GM23338 (cell line): Measurements from ENCODE around the gene B4GALT1.

Experiments
- CREB1 ChIP-seq: fragments of 250-450 bp; sonication (Bioruptor Pico); IDR thresholded peaks from 2 replicates; pipeline ENCODE4 v1.5.0; 2020; ENCODE audit warnings: low read depth, mild to moderate bottlenecking, moderate library complexity
- EZH2 ChIP-seq: fragments of 200-600 bp; sonication (generic); IDR thresholded peaks from one replicate; pipeline ENCODE4 v1.8.0; 2017; ENCODE audit warnings: antibody characterized with exemption, mild to moderate bottlenecking, low read depth; ENCODE audit not compliant: unreplicated experiment
- EZH2phosphoT487 ChIP-seq: fragments of 200-600 bp; sonication (generic); IDR thresholded peaks from one replicate; pipeline ENCODE4 v1.8.1; 2018; ENCODE audit warnings: antibody characterized with exemption; ENCODE audit not compliant: unreplicated experiment
- JUNB ChIP-seq: IDR thresholded peaks from one replicate; pipeline ENCODE4 v1.6.1; 2016; ENCODE audit warnings: antibody characterized with exemption; ENCODE audit not compliant: unreplicated experiment
- POLR2AphosphoS5 ChIP-seq: IDR thresholded peaks from 2 replicates; pipeline ENCODE4 v1.6.1; 2016; ENCODE audit warnings: antibody characterized with exemption, low read depth
- STAT1 ChIP-seq: IDR thresholded peaks from one replicate; pipeline ENCODE4 v1.6.1; 2016; ENCODE audit warnings: antibody characterized with exemption; ENCODE audit not compliant: unreplicated experiment
- TF ChIP-seq, protein P1 (sequence below), 2 experiments: fragments of 200-600 bp in 1 of 2; sonication (generic) in 1 of 2; conservative IDR thresholded peaks; 2 replicates each; pipeline versions ENCODE4 v1.5.1 to v1.6.1; 2016 to 2017; ENCODE audit warnings: antibody characterized with exemption in 2 of 2, low read depth in 2 of 2, mild to moderate bottlenecking in 2 of 2, moderate library complexity in 1 of 2
- TF ChIP-seq, protein P2 (sequence below): IDR thresholded peaks from 2 replicates; pipeline ENCODE4 v1.6.1; 2016; ENCODE audit warnings: antibody characterized with exemption
- TF ChIP-seq, protein P3 (sequence below): IDR thresholded peaks from one replicate; pipeline ENCODE4 v1.6.1; 2018; ENCODE audit warnings: antibody characterized with exemption; ENCODE audit not compliant: unreplicated experiment
- TF ChIP-seq, protein P4 (sequence below): fragments of 250-450 bp; sonication (Bioruptor Pico); IDR thresholded peaks from 2 replicates; pipeline ENCODE4 v1.5.0; 2020; ENCODE audit warnings: mild to moderate bottlenecking, moderate library complexity

DNA sequence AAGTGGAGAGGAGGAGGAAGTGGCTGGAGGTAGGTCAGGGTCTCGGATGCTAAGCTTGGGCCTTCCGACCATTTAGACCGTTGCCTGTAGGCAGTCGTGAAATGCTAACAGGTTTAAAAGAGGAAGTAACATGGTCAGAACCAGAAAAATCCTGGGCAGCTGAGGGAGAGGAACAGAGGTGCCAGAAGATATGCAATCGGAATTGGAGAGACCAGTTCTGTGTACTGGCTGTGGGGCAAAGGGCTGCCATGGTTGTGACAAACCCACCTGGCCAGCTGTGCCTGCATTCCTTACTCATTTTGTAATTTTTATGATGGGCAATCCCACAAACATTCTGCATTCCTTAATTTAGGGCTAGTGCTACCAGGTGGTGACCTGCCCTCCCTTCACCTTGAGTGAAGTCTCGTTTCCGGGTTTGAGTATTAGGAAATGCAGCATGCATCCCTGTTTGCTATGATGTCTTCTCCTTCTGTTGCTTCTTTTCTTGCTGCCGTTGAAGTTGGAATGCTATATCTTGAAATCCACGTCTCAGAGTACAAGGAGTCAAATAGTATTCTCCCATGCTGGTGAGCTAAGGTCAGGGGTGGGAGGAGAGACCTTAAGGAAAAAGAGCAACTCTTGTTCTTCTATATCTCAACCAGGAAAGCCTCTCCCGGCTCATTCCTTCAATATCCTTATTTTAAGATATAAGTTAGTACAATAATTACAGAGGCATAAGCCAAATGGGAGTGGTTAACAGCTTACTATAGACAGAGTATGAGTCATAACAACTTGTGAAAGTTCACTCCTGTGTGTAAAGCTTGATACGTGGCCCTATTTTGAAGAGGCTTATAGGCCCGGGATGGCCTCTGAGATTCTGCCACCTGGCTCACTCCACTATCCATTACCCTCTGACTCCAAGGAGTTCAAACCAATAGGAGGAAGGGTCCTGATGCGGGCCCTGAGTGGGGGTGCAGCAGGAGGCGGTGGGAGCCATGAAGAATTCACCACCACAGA, 37.0 kb downstream of the B4GALT1 start:
- TF ChIP-seq, protein P1, sequence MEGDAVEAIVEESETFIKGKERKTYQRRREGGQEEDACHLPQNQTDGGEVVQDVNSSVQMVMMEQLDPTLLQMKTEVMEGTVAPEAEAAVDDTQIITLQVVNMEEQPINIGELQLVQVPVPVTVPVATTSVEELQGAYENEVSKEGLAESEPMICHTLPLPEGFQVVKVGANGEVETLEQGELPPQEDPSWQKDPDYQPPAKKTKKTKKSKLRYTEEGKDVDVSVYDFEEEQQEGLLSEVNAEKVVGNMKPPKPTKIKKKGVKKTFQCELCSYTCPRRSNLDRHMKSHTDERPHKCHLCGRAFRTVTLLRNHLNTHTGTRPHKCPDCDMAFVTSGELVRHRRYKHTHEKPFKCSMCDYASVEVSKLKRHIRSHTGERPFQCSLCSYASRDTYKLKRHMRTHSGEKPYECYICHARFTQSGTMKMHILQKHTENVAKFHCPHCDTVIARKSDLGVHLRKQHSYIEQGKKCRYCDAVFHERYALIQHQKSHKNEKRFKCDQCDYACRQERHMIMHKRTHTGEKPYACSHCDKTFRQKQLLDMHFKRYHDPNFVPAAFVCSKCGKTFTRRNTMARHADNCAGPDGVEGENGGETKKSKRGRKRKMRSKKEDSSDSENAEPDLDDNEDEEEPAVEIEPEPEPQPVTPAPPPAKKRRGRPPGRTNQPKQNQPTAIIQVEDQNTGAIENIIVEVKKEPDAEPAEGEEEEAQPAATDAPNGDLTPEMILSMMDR (conservative IDR thresholded peaks at IDR 0.05; ENCODE audit: low read depth in 2 of 2), result no peak
- TF ChIP-seq POLR2AphosphoS5 (no peak), EZH2 (no peak), EZH2phosphoT487 (no peak), JUNB (no peak), CREB1 (no peak), STAT1 (no peak)
- TF ChIP-seq, protein P2, sequence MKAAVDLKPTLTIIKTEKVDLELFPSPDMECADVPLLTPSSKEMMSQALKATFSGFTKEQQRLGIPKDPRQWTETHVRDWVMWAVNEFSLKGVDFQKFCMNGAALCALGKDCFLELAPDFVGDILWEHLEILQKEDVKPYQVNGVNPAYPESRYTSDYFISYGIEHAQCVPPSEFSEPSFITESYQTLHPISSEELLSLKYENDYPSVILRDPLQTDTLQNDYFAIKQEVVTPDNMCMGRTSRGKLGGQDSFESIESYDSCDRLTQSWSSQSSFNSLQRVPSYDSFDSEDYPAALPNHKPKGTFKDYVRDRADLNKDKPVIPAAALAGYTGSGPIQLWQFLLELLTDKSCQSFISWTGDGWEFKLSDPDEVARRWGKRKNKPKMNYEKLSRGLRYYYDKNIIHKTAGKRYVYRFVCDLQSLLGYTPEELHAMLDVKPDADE, result no peak
- TF ChIP-seq, protein P3, sequence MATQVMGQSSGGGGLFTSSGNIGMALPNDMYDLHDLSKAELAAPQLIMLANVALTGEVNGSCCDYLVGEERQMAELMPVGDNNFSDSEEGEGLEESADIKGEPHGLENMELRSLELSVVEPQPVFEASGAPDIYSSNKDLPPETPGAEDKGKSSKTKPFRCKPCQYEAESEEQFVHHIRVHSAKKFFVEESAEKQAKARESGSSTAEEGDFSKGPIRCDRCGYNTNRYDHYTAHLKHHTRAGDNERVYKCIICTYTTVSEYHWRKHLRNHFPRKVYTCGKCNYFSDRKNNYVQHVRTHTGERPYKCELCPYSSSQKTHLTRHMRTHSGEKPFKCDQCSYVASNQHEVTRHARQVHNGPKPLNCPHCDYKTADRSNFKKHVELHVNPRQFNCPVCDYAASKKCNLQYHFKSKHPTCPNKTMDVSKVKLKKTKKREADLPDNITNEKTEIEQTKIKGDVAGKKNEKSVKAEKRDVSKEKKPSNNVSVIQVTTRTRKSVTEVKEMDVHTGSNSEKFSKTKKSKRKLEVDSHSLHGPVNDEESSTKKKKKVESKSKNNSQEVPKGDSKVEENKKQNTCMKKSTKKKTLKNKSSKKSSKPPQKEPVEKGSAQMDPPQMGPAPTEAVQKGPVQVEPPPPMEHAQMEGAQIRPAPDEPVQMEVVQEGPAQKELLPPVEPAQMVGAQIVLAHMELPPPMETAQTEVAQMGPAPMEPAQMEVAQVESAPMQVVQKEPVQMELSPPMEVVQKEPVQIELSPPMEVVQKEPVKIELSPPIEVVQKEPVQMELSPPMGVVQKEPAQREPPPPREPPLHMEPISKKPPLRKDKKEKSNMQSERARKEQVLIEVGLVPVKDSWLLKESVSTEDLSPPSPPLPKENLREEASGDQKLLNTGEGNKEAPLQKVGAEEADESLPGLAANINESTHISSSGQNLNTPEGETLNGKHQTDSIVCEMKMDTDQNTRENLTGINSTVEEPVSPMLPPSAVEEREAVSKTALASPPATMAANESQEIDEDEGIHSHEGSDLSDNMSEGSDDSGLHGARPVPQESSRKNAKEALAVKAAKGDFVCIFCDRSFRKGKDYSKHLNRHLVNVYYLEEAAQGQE, result no peak
- TF ChIP-seq, protein P4, sequence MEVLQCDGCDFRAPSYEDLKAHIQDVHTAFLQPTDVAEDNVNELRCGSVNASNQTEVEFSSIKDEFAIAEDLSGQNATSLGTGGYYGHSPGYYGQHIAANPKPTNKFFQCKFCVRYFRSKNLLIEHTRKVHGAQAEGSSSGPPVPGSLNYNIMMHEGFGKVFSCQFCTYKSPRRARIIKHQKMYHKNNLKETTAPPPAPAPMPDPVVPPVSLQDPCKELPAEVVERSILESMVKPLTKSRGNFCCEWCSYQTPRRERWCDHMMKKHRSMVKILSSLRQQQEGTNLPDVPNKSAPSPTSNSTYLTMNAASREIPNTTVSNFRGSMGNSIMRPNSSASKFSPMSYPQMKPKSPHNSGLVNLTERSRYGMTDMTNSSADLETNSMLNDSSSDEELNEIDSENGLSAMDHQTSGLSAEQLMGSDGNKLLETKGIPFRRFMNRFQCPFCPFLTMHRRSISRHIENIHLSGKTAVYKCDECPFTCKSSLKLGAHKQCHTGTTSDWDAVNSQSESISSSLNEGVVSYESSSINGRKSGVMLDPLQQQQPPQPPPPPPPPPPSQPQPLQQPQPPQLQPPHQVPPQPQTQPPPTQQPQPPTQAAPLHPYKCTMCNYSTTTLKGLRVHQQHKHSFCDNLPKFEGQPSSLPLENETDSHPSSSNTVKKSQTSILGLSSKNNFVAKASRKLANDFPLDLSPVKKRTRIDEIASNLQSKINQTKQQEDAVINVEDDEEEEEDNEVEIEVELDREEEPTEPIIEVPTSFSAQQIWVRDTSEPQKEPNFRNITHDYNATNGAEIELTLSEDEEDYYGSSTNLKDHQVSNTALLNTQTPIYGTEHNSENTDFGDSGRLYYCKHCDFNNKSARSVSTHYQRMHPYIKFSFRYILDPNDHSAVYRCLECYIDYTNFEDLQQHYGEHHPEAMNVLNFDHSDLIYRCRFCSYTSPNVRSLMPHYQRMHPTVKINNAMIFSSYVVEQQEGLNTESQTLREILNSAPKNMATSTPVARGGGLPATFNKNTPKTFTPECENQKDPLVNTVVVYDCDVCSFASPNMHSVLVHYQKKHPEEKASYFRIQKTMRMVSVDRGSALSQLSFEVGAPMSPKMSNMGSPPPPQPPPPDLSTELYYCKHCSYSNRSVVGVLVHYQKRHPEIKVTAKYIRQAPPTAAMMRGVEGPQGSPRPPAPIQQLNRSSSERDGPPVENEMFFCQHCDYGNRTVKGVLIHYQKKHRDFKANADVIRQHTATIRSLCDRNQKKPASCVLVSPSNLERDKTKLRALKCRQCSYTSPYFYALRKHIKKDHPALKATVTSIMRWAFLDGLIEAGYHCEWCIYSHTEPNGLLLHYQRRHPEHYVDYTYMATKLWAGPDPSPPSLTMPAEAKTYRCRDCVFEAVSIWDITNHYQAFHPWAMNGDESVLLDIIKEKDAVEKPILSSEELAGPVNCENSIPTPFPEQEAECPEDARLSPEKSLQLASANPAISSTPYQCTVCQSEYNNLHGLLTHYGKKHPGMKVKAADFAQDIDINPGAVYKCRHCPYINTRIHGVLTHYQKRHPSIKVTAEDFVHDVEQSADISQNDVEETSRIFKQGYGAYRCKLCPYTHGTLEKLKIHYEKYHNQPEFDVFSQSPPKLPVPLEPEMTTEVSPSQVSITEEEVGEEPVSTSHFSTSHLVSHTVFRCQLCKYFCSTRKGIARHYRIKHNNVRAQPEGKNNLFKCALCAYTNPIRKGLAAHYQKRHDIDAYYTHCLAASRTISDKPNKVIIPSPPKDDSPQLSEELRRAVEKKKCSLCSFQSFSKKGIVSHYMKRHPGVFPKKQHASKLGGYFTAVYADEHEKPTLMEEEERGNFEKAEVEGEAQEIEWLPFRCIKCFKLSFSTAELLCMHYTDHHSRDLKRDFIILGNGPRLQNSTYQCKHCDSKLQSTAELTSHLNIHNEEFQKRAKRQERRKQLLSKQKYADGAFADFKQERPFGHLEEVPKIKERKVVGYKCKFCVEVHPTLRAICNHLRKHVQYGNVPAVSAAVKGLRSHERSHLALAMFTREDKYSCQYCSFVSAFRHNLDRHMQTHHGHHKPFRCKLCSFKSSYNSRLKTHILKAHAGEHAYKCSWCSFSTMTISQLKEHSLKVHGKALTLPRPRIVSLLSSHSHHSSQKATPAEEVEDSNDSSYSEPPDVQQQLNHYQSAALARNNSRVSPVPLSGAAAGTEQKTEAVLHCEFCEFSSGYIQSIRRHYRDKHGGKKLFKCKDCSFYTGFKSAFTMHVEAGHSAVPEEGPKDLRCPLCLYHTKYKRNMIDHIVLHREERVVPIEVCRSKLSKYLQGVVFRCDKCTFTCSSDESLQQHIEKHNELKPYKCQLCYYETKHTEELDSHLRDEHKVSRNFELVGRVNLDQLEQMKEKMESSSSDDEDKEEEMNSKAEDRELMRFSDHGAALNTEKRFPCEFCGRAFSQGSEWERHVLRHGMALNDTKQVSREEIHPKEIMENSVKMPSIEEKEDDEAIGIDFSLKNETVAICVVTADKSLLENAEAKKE (CRISPR knock-in tag), result no peak
